Measurements from ENCODE around the gene SREBF1. TPM values are rescaled to one million over a fixed set of nuclear protein-coding genes. Genes with fewer than 3 reads are reported as not detected.

SREBF1 gene
- total RNA-seq, 1 experiment from 2014 or later, result 92.5 TPM

GRCh38 chr17:17763136-17763535 is 73.7 kb downstream of the SREBF1 start:
- DNase-seq (ENCODE audit: low spot score), result no peak

DNA sequence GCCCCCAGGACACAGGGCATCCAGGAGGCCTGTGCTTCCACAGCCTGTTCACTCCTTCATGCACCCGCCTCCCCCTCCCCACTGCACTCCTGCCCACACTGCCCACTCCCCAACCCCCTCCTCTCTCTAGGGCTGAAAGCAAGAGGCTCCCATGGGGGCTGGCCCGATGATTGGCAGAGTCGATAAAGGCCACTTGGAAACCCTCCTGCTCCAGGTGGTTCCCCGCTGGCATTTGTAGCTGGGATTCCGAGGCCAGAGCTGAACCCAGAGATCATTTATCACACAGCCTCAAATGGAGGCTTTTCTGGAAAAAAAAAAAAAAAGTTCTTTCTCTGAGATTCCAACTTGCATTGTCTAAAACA is 74.1 kb downstream of the SREBF1 start:
- no peak for DNase-seq (ENCODE audit: low spot score)

Other genes starting within 250 kb of the SREBF1 start
- 39.6 and 44.0 TPM in 2 replicates for gene PEMT, start 245.3 kb downstream of the SREBF1 start, total RNA-seq (2014; rRNA removed; shearing (Covaris generic))
- 5.9 and 8.8 TPM in 2 replicates for gene RAI1, start 155.5 kb downstream of the SREBF1 start, total RNA-seq (2014; rRNA removed; shearing (Covaris generic))
- 40.7 and 50.0 TPM in 2 replicates for gene TOM1L2, start 135.4 kb upstream of the SREBF1 start, total RNA-seq (2014; rRNA removed; shearing (Covaris generic))
- 1.1 and 1.7 TPM in 2 replicates for gene DRC3, start 135.9 kb upstream of the SREBF1 start, total RNA-seq (2014; rRNA removed; shearing (Covaris generic))
- 10.9 and 12.9 TPM in 2 replicates for gene ATPAF2, start 202.2 kb upstream of the SREBF1 start, total RNA-seq (2014; rRNA removed; shearing (Covaris generic))
- gene GID4, start 202.4 kb upstream of the SREBF1 start, total RNA-seq (2014; rRNA removed; shearing (Covaris generic)), result 6.5 and 7.7 TPM in 2 replicates